ENCODE results near the gene TMEM232. TPM values are rescaled to one million over a fixed set of nuclear protein-coding genes. Genes with fewer than 3 reads are reported as not detected.

Gene TMEM232
- total and polyA plus RNA-seq, 8 donors = 0.68 to 3.5 (median 2.2) TPM

- ATAC-seq (no peak), FAIRE-seq (no peak), DNase-seq (no peak)
- 42 to 51% methylated on average over 2 of the region's 2 CpGs for WGBS, 2 donors
- Histone ChIP-seq H3K27me3 (no peaks in the 10 kb centered on the region), H3K4me3 (no peak overlapping the region), H3K36me3 (no peaks in the 10 kb centered on the region), H3K27ac (no peak overlapping the region), H3K9me3 (no peaks in the 10 kb centered on the region), H3K4me1 (no peaks in the 10 kb centered on the region)
- intact Hi-C loops (cut with DNase I) = no loop called here
- no peak for TF ChIP-seq CTCF (IDR thresholded peaks at IDR 0.05)
Measured at GRCh38 chr5:110507972-110508371, 218.5 kb downstream of the TMEM232 start.

GRCh38 chr5:110506378-110506777 lies 220.1 kb downstream of the TMEM232 start:
- Histone ChIP-seq H3K27me3 (no peaks in the 10 kb centered on the region), H3K4me3 (no peak overlapping the region), H3K27ac (no peak overlapping the region), H3K4me1 (no peaks in the 10 kb centered on the region), H3K36me3 (no peaks in the 10 kb centered on the region), H3K9me3 (no peaks in the 10 kb centered on the region)
- FAIRE-seq (no peak), ATAC-seq (no peak), DNase-seq (no peak)
- intact Hi-C loops (cut with DNase I) = no loop called here
- TF ChIP-seq CTCF (IDR thresholded peaks at IDR 0.05) = no peak

- TF ChIP-seq CTCF (IDR thresholded peaks at IDR 0.05) = no peak
- H3K27me3 ChIP-seq = no peaks in the 10 kb centered on the region
- intact Hi-C loops (cut with DNase I) = no loop called here
- DNase-seq (no peak), ATAC-seq (no peak), FAIRE-seq (no peak)
- H3K9me3 ChIP-seq = no peaks in the 10 kb centered on the region
- WGBS, 2 donors = 61 to 71% methylated on average over 4 of the region's 4 CpGs
- H3K36me3 ChIP-seq = no peaks in the 10 kb centered on the region
- H3K4me3 ChIP-seq = no peak overlapping the region
- no peak overlapping the region for H3K27ac ChIP-seq
- no peaks in the 10 kb centered on the region for H3K4me1 ChIP-seq
Measured at GRCh38 chr5:110496276-110496675, 230.2 kb downstream of the TMEM232 start.

- FAIRE-seq (no peak), ATAC-seq (no peak), DNase-seq (no peak)
- no peak overlapping the region for H3K4me3 ChIP-seq
- H3K9me3 ChIP-seq = no peaks in the 10 kb centered on the region
- no peak for TF ChIP-seq CTCF (IDR thresholded peaks at IDR 0.05)
- H3K4me1 ChIP-seq = no peaks in the 10 kb centered on the region
- no peaks in the 10 kb centered on the region for H3K27me3 ChIP-seq
- no peaks in the 10 kb centered on the region for H3K36me3 ChIP-seq
- intact Hi-C loops (cut with DNase I) = no loop called here
- H3K27ac ChIP-seq = no peak overlapping the region
Measured at GRCh38 chr5:110492446-110492845, 234.0 kb downstream of the TMEM232 start.

GRCh38 chr5:110478895-110479294 lies 247.6 kb downstream of the TMEM232 start:
- Histone ChIP-seq H3K27ac (no peak overlapping the region), H3K9me3 (no peaks in the 10 kb centered on the region), H3K27me3 (no peaks in the 10 kb centered on the region), H3K4me1 (no peaks in the 10 kb centered on the region), H3K36me3 (no peaks in the 10 kb centered on the region), H3K4me3 (no peak overlapping the region)
- intact Hi-C loops (cut with DNase I) = no loop called here
- 78 to 81% methylated on average over 2 of the region's 2 CpGs for WGBS, 2 donors
- FAIRE-seq (no peak), DNase-seq (no peak), ATAC-seq (peak in 1 of 4 donors; percentile 35)
- TF ChIP-seq CTCF (IDR thresholded peaks at IDR 0.05) = no peak

Measured in pancreas (tissue), 10 donors.